Panc1 (cell line): ENCODE measurements around the gene GOLPH3.
A peak's percentile ranks its signal among the peaks of the same experiment; 100 is the strongest.

Source experiments
- POLR2AphosphoS5 ChIP-seq: IDR thresholded peaks from 2 replicates; pipeline ENCODE4 v1.6.1; 2012; ENCODE audit warnings: mild to moderate bottlenecking, low read depth, low read length, moderate library complexity
- SIN3A ChIP-seq: IDR thresholded peaks from 2 replicates; pipeline ENCODE4 v1.6.1; 2012; ENCODE audit warnings: low read depth, mild to moderate bottlenecking, low read length, moderate library complexity, borderline replicate concordance; ENCODE audit not compliant: insufficient read depth
- TF ChIP-seq, protein P1 (sequence below): fragments of 450-650 bp; IDR thresholded peaks from 2 replicates; pipeline ENCODE4 v1.5.1; 2017; ENCODE audit warnings: mild to moderate bottlenecking

DNA sequence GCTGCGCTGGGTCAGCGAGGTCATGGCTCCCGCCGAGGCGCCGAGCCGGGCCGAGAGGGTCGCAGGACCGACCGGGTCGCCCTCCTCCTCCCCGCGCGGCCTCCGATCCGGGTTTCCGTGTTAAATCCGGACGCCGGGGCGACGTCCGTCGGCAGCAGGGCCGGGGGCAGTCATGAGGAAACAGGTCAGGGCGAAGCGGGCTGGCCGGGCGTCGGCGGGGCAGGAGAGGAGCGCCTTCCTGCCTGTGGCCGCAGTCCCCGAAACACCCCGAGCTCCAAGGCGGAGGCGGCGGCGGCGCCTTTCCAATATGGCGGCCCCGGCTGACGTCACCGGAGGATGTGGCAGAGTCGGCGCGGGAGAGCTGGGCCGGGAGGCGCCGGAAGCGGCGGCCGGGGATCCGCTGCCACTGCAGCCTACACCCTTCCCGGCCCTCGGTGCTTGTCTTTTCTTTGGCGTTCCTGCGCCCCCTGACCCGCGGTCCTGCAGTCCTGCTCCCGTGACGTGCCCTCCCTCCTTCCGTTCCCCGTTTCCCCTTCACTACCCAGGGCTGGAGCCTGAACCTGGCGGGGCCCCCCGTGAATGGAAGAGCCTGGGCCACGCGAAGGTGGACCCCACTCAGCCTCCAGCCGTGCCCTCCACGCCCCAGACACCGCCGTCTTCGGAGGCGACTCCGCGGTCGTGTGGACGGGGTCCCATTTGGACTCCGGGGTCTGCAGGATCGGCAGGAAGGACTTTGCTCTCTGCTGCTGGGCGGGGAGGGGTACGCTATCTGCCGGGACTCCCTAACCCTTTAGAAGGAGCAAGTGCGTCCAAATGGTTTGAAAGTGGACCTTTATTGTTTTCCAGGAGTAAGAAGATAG, at the start of gene GOLPH3:
- TF ChIP-seq POLR2AphosphoS5 (peak; percentile 85), SIN3A (no peak; the same call in 1 of the 2 replicates)
- TF ChIP-seq, protein P1, sequence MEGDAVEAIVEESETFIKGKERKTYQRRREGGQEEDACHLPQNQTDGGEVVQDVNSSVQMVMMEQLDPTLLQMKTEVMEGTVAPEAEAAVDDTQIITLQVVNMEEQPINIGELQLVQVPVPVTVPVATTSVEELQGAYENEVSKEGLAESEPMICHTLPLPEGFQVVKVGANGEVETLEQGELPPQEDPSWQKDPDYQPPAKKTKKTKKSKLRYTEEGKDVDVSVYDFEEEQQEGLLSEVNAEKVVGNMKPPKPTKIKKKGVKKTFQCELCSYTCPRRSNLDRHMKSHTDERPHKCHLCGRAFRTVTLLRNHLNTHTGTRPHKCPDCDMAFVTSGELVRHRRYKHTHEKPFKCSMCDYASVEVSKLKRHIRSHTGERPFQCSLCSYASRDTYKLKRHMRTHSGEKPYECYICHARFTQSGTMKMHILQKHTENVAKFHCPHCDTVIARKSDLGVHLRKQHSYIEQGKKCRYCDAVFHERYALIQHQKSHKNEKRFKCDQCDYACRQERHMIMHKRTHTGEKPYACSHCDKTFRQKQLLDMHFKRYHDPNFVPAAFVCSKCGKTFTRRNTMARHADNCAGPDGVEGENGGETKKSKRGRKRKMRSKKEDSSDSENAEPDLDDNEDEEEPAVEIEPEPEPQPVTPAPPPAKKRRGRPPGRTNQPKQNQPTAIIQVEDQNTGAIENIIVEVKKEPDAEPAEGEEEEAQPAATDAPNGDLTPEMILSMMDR: no peak
